NCI-H2081 treated with DMSO at 0.1 percent for 48 hours (cell line): ENCODE results near the gene ZKSCAN5.
A peak's percentile ranks its signal among the peaks of the same experiment; 100 is the strongest.
"Not testable (repeated sequence)": the region's sequence is repeated elsewhere in the genome, so short reads cannot be mapped to it uniquely, and the experiment has no call there.

ENCODE experiments used
- DNase-seq: peaks from one replicate; lab custom pipeline; 2025; lab: John Stamatoyannopoulos, UW

ZKSCAN5 gene

GRCh38 chr7:99497766-99498545 lies 6.5 kb upstream of the ZKSCAN5 start:
- no peak for DNase-seq

- no peak for DNase-seq
Observed at GRCh38 chr7:99498546-99498944, 5.9 kb upstream of the ZKSCAN5 start.

- DNase-seq = no peak
Observed at GRCh38 chr7:99499371-99499720, 5.1 kb upstream of the ZKSCAN5 start.

GRCh38 chr7:99499721-99500636 lies 4.5 kb upstream of the ZKSCAN5 start, which contains the start of gene ZNF394:
Gene ZNF394, minus strand, starts transcription at chr7:99500281. Its CDS starts 188 bp downstream, at chr7:99500093.
- DNase-seq = peak; percentile 49

- DNase-seq = no peak
Observed at GRCh38 chr7:99500637-99501009, 3.8 kb upstream of the ZKSCAN5 start.

GRCh38 chr7:99501236-99501635 lies 3.2 kb upstream of the ZKSCAN5 start:
- DNase-seq = not testable (repeated sequence)

- no peak for DNase-seq
Observed at GRCh38 chr7:99504281-99504602, 220 bp upstream of the ZKSCAN5 start.

- no peak for DNase-seq
Observed at GRCh38 chr7:99505324-99505662, 831 bp downstream of the ZKSCAN5 start.

- DNase-seq = no peak
Observed at GRCh38 chr7:99514050-99514449, 9.6 kb downstream of the ZKSCAN5 start.

- no peak for DNase-seq
Observed at GRCh38 chr7:99521399-99521798, 16.9 kb downstream of the ZKSCAN5 start.

- no peak for DNase-seq
Observed at GRCh38 chr7:99525713-99526440, 21.4 kb downstream of the ZKSCAN5 start.

GRCh38 chr7:99531354-99531765 lies 26.9 kb downstream of the ZKSCAN5 start:
- no peak for DNase-seq

- DNase-seq = no peak
Observed at GRCh38 chr7:99535667-99536066, 31.2 kb downstream of the ZKSCAN5 start.

- no peak for DNase-seq
Observed at GRCh38 chr7:99539213-99539811, 34.9 kb downstream of the ZKSCAN5 start.

GRCh38 chr7:99540542-99540941 lies 36.1 kb downstream of the ZKSCAN5 start:
- DNase-seq = no peak

- DNase-seq = no peak
Observed at GRCh38 chr7:99541212-99541611, 36.8 kb downstream of the ZKSCAN5 start.

GRCh38 chr7:99543081-99543671 lies 38.7 kb downstream of the ZKSCAN5 start:
- no peak for DNase-seq

GRCh38 chr7:99543916-99544315 lies 39.5 kb downstream of the ZKSCAN5 start:
- no peak for DNase-seq

- not testable (repeated sequence) for DNase-seq
Observed at GRCh38 chr7:99545308-99545707, 40.8 kb downstream of the ZKSCAN5 start.

GRCh38 chr7:99549545-99549944 lies 45.1 kb downstream of the ZKSCAN5 start:
- DNase-seq = not testable (repeated sequence)

GRCh38 chr7:99551334-99551733 lies 46.9 kb downstream of the ZKSCAN5 start:
- no peak for DNase-seq
